NCI-H1436 treated with DMSO at 0.1 percent for 48 hours (cell line): Measurements from ENCODE around the gene PRKCZ.
"Not testable (repeated sequence)": the region's sequence is repeated elsewhere in the genome, so short reads cannot be mapped to it uniquely, and the experiment has no call there.

Source experiments
- DNase-seq: peaks from one replicate; lab custom pipeline; 2025; lab: John Stamatoyannopoulos, UW

Gene PRKCZ

GRCh38 chr1:2135941-2136340 is 85.7 kb downstream of the PRKCZ start:
- DNase-seq, result no peak

GRCh38 chr1:2136386-2137235 is 86.4 kb downstream of the PRKCZ start:
- no peak for DNase-seq

- no peak for DNase-seq
Measured at GRCh38 chr1:2137257-2138121, 87.3 kb downstream of the PRKCZ start.

- not testable (repeated sequence) for DNase-seq
Measured at GRCh38 chr1:2139156-2139555, 88.9 kb downstream of the PRKCZ start.

- DNase-seq, result no peak
Measured at GRCh38 chr1:2141025-2141424, 90.8 kb downstream of the PRKCZ start.

- DNase-seq, result no peak
Measured at GRCh38 chr1:2143814-2144500, 93.7 kb downstream of the PRKCZ start.

GRCh38 chr1:2144501-2145090 is 94.4 kb downstream of the PRKCZ start:
- no peak for DNase-seq

GRCh38 chr1:2145946-2146835 is 96.0 kb downstream of the PRKCZ start:
- DNase-seq, result no peak

- DNase-seq, result no peak
Measured at GRCh38 chr1:2146836-2147517, 96.8 kb downstream of the PRKCZ start.

GRCh38 chr1:2147869-2148268 is 97.7 kb downstream of the PRKCZ start:
- DNase-seq, result not testable (repeated sequence)

GRCh38 chr1:2148691-2149090 is 98.5 kb downstream of the PRKCZ start:
- no peak for DNase-seq

GRCh38 chr1:2150801-2151200 is 100.6 kb downstream of the PRKCZ start:
- no peak for DNase-seq

GRCh38 chr1:2151252-2151651 is 101.0 kb downstream of the PRKCZ start:
- DNase-seq, result no peak

- no peak for DNase-seq
Measured at GRCh38 chr1:2151911-2152310, 101.7 kb downstream of the PRKCZ start.

GRCh38 chr1:2152954-2153353 is 102.7 kb downstream of the PRKCZ start:
- DNase-seq, result no peak

- DNase-seq, result no peak
Measured at GRCh38 chr1:2154022-2154421, 103.8 kb downstream of the PRKCZ start.

- DNase-seq, result no peak
Measured at GRCh38 chr1:2155147-2155598, 105.0 kb downstream of the PRKCZ start.

- no peak for DNase-seq
Measured at GRCh38 chr1:2155788-2156187, 105.6 kb downstream of the PRKCZ start.

GRCh38 chr1:2156866-2157265 is 106.7 kb downstream of the PRKCZ start:
- no peak for DNase-seq

- no peak for DNase-seq
Measured at GRCh38 chr1:2157856-2158255, 107.6 kb downstream of the PRKCZ start.
